ENCODE measurements around the gene GMDS. TPM values are rescaled to one million over a fixed set of nuclear protein-coding genes. Genes with fewer than 3 reads are reported as not detected.

The GMDS gene
- total and polyA plus RNA-seq, 2 experiments from 2014 or later = 30.1 to 36.5 TPM

DNA sequence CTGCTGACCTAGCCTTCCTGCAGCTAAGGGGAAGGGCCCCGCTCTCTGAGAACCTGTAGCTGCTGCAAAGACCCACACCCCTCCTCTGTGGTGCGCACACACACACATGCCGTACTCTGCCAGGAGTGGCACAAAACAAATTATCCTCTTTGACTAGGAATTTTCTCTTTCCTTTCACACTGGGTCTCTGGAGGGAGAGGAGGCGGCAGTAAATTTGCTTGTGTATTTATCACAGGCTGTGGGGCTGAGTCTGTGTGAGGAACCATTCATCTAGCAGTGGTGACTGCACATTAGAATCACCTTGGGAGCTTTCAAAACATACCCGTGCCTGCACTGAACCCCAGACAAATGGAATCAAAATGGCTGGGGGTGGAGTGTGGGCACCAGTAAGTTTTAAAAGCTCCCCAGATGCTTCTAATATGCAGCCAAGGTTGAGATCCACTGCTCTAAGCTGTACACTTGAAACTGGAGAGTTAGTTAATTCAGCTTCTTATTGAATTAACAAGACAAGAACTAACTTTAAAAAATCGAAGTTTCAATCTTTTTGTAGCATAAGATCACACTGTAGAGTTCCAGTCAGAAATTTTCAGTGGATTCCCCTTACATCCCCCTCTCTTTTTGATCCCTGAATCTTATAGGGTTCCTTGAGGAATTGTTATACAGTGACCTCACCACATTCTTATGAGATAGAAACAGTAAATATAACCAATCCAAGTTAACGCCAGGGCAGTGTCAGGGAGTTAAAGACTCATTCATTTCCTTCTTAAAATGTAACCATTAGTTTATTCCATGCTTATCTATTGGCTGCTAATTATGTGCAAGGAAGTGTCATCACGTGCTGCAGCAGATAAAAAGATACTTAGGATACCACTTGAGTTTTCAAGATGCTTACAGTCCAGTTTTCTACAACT is 29.8 kb upstream of the GMDS start (continued):
- TF ChIP-seq, protein P1, sequence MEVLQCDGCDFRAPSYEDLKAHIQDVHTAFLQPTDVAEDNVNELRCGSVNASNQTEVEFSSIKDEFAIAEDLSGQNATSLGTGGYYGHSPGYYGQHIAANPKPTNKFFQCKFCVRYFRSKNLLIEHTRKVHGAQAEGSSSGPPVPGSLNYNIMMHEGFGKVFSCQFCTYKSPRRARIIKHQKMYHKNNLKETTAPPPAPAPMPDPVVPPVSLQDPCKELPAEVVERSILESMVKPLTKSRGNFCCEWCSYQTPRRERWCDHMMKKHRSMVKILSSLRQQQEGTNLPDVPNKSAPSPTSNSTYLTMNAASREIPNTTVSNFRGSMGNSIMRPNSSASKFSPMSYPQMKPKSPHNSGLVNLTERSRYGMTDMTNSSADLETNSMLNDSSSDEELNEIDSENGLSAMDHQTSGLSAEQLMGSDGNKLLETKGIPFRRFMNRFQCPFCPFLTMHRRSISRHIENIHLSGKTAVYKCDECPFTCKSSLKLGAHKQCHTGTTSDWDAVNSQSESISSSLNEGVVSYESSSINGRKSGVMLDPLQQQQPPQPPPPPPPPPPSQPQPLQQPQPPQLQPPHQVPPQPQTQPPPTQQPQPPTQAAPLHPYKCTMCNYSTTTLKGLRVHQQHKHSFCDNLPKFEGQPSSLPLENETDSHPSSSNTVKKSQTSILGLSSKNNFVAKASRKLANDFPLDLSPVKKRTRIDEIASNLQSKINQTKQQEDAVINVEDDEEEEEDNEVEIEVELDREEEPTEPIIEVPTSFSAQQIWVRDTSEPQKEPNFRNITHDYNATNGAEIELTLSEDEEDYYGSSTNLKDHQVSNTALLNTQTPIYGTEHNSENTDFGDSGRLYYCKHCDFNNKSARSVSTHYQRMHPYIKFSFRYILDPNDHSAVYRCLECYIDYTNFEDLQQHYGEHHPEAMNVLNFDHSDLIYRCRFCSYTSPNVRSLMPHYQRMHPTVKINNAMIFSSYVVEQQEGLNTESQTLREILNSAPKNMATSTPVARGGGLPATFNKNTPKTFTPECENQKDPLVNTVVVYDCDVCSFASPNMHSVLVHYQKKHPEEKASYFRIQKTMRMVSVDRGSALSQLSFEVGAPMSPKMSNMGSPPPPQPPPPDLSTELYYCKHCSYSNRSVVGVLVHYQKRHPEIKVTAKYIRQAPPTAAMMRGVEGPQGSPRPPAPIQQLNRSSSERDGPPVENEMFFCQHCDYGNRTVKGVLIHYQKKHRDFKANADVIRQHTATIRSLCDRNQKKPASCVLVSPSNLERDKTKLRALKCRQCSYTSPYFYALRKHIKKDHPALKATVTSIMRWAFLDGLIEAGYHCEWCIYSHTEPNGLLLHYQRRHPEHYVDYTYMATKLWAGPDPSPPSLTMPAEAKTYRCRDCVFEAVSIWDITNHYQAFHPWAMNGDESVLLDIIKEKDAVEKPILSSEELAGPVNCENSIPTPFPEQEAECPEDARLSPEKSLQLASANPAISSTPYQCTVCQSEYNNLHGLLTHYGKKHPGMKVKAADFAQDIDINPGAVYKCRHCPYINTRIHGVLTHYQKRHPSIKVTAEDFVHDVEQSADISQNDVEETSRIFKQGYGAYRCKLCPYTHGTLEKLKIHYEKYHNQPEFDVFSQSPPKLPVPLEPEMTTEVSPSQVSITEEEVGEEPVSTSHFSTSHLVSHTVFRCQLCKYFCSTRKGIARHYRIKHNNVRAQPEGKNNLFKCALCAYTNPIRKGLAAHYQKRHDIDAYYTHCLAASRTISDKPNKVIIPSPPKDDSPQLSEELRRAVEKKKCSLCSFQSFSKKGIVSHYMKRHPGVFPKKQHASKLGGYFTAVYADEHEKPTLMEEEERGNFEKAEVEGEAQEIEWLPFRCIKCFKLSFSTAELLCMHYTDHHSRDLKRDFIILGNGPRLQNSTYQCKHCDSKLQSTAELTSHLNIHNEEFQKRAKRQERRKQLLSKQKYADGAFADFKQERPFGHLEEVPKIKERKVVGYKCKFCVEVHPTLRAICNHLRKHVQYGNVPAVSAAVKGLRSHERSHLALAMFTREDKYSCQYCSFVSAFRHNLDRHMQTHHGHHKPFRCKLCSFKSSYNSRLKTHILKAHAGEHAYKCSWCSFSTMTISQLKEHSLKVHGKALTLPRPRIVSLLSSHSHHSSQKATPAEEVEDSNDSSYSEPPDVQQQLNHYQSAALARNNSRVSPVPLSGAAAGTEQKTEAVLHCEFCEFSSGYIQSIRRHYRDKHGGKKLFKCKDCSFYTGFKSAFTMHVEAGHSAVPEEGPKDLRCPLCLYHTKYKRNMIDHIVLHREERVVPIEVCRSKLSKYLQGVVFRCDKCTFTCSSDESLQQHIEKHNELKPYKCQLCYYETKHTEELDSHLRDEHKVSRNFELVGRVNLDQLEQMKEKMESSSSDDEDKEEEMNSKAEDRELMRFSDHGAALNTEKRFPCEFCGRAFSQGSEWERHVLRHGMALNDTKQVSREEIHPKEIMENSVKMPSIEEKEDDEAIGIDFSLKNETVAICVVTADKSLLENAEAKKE (CRISPR knock-in tag; IDR thresholded peaks at IDR 0.05) = no peak
- TF ChIP-seq, protein P2, sequence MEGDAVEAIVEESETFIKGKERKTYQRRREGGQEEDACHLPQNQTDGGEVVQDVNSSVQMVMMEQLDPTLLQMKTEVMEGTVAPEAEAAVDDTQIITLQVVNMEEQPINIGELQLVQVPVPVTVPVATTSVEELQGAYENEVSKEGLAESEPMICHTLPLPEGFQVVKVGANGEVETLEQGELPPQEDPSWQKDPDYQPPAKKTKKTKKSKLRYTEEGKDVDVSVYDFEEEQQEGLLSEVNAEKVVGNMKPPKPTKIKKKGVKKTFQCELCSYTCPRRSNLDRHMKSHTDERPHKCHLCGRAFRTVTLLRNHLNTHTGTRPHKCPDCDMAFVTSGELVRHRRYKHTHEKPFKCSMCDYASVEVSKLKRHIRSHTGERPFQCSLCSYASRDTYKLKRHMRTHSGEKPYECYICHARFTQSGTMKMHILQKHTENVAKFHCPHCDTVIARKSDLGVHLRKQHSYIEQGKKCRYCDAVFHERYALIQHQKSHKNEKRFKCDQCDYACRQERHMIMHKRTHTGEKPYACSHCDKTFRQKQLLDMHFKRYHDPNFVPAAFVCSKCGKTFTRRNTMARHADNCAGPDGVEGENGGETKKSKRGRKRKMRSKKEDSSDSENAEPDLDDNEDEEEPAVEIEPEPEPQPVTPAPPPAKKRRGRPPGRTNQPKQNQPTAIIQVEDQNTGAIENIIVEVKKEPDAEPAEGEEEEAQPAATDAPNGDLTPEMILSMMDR (conservative IDR thresholded peaks at IDR 0.05; ENCODE audit: low read depth in 2 of 2) = no peak
- TF ChIP-seq ZNF114 (CRISPR knock-in tag; IDR thresholded peaks at IDR 0.05) (no peak), JUNB (IDR thresholded peaks at IDR 0.05; ENCODE audit: unreplicated experiment) (no peak), EZH2phosphoT487 (IDR thresholded peaks at IDR 0.05; ENCODE audit: unreplicated experiment) (no peak)
- TF ChIP-seq, protein P3, sequence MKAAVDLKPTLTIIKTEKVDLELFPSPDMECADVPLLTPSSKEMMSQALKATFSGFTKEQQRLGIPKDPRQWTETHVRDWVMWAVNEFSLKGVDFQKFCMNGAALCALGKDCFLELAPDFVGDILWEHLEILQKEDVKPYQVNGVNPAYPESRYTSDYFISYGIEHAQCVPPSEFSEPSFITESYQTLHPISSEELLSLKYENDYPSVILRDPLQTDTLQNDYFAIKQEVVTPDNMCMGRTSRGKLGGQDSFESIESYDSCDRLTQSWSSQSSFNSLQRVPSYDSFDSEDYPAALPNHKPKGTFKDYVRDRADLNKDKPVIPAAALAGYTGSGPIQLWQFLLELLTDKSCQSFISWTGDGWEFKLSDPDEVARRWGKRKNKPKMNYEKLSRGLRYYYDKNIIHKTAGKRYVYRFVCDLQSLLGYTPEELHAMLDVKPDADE (IDR thresholded peaks at IDR 0.05) = no peak
